ENCODE data around the gene MAP3K12.

- TF ChIP-seq CTCF (IDR thresholded peaks at IDR 0.05; ENCODE audit: low read depth, low read length, poor library complexity, severe bottlenecking) (no peak), EZH2phosphoT487 (IDR thresholded peaks at IDR 0.05; ENCODE audit: borderline replicate concordance, low read length) (no peak)
Measured at GRCh38 chr12:53504004-53504920, 5.0 kb upstream of the MAP3K12 start.
